ENCODE measurements around the gene FHOD3.

The FHOD3 gene

GRCh38 chr18:36769611-36770314 lies 472.2 kb downstream of the FHOD3 start:
- Mint-ChIP-seq H3K9me3 (ENCODE audit: low read depth) (no peaks in the 10 kb centered on the region), H3K4me1 (ENCODE audit: low read depth) (peaks cover 7% of the 10 kb centered on the region), H3K27me3 (peaks cover 4% of the 10 kb centered on the region), H3K4me3 (no peak overlapping the region), H3K36me3 (no peaks in the 10 kb centered on the region), H3K27ac (no peak overlapping the region)

GRCh38 chr18:36770315-36770946 lies 472.9 kb downstream of the FHOD3 start:
- Mint-ChIP-seq H3K36me3 (no peaks in the 10 kb centered on the region), H3K4me1 (ENCODE audit: low read depth) (peaks cover 7% of the 10 kb centered on the region), H3K27me3 (peaks cover 4% of the 10 kb centered on the region), H3K4me3 (no peak overlapping the region), H3K9me3 (ENCODE audit: low read depth) (no peaks in the 10 kb centered on the region), H3K27ac (no peak overlapping the region)

- H3K4me1 Mint-ChIP-seq (ENCODE audit: low read depth) = peaks cover 7% of the 10 kb centered on the region
- peaks cover 4% of the 10 kb centered on the region for H3K27me3 Mint-ChIP-seq
- no peaks in the 10 kb centered on the region for H3K36me3 Mint-ChIP-seq
- no peak overlapping the region for H3K4me3 Mint-ChIP-seq
- H3K9me3 Mint-ChIP-seq (ENCODE audit: low read depth) = no peaks in the 10 kb centered on the region
- no peak overlapping the region for H3K27ac Mint-ChIP-seq
These were observed 473.7 kb downstream of the FHOD3 start for GRCh38 chr18:36771245-36771644.

- Mint-ChIP-seq H3K27ac (no peak overlapping the region), H3K27me3 (peaks cover 4% of the 10 kb centered on the region), H3K36me3 (no peaks in the 10 kb centered on the region), H3K4me1 (ENCODE audit: low read depth) (peaks cover 7% of the 10 kb centered on the region), H3K9me3 (ENCODE audit: low read depth) (no peaks in the 10 kb centered on the region), H3K4me3 (no peak overlapping the region)
These were observed 474.8 kb downstream of the FHOD3 start for GRCh38 chr18:36772241-36772723.

- Mint-ChIP-seq H3K4me1 (ENCODE audit: low read depth) (peaks cover 7% of the 10 kb centered on the region), H3K36me3 (peaks cover 7% of the 10 kb centered on the region), H3K27ac (no peak overlapping the region), H3K27me3 (no peaks in the 10 kb centered on the region), H3K9me3 (ENCODE audit: low read depth) (no peaks in the 10 kb centered on the region), H3K4me3 (no peak overlapping the region)
These were observed 477.9 kb downstream of the FHOD3 start for GRCh38 chr18:36775396-36775795.

GRCh38 chr18:36776650-36777049 lies 479.1 kb downstream of the FHOD3 start:
- Mint-ChIP-seq H3K27me3 (no peaks in the 10 kb centered on the region), H3K36me3 (peaks cover 7% of the 10 kb centered on the region), H3K27ac (no peak overlapping the region), H3K4me1 (ENCODE audit: low read depth) (no peaks in the 10 kb centered on the region), H3K9me3 (ENCODE audit: low read depth) (no peaks in the 10 kb centered on the region), H3K4me3 (no peak overlapping the region)

- H3K9me3 Mint-ChIP-seq (ENCODE audit: low read depth) = no peaks in the 10 kb centered on the region
These were observed 480.1 kb downstream of the FHOD3 start for GRCh38 chr18:36777566-36777965.

GRCh38 chr18:36780748-36781147 lies 483.2 kb downstream of the FHOD3 start:
- Mint-ChIP-seq H3K9me3 (ENCODE audit: low read depth) (no peaks in the 10 kb centered on the region), H3K36me3 (peaks cover 11% of the 10 kb centered on the region), H3K4me1 (ENCODE audit: low read depth) (no peaks in the 10 kb centered on the region)

More at GRCh38 chr18:36777566-36777965, 480.1 kb downstream of the FHOD3 start:
- Mint-ChIP-seq H3K4me3 (no peak overlapping the region), H3K4me1 (ENCODE audit: low read depth) (no peaks in the 10 kb centered on the region), H3K36me3 (peaks cover 7% of the 10 kb centered on the region), H3K27ac (no peak overlapping the region), H3K27me3 (no peaks in the 10 kb centered on the region)

GRCh38 chr18:36782710-36783109 lies 485.2 kb downstream of the FHOD3 start:
- H3K27me3 Mint-ChIP-seq = no peaks in the 10 kb centered on the region
- H3K4me3 Mint-ChIP-seq = no peak overlapping the region
- H3K9me3 Mint-ChIP-seq (ENCODE audit: low read depth) = no peaks in the 10 kb centered on the region
- peaks cover 20% of the 10 kb centered on the region for H3K36me3 Mint-ChIP-seq
- no peaks in the 10 kb centered on the region for H3K4me1 Mint-ChIP-seq (ENCODE audit: low read depth)
- no peak overlapping the region for H3K27ac Mint-ChIP-seq

More at GRCh38 chr18:36780748-36781147, 483.2 kb downstream of the FHOD3 start:
- Mint-ChIP-seq H3K27ac (no peak overlapping the region), H3K27me3 (no peaks in the 10 kb centered on the region), H3K4me3 (no peak overlapping the region)

- no peaks in the 10 kb centered on the region for H3K27me3 Mint-ChIP-seq
- no peak overlapping the region for H3K4me3 Mint-ChIP-seq
- no peaks in the 10 kb centered on the region for H3K4me1 Mint-ChIP-seq (ENCODE audit: low read depth)
- H3K27ac Mint-ChIP-seq = no peak overlapping the region
- H3K36me3 Mint-ChIP-seq = peaks cover 20% of the 10 kb centered on the region
- H3K9me3 Mint-ChIP-seq (ENCODE audit: low read depth) = no peaks in the 10 kb centered on the region
These were observed 486.3 kb downstream of the FHOD3 start for GRCh38 chr18:36783792-36784191.

GRCh38 chr18:36786686-36787085 lies 489.2 kb downstream of the FHOD3 start:
- peaks cover 6% of the 10 kb centered on the region for H3K9me3 Mint-ChIP-seq (ENCODE audit: low read depth)
- H3K4me3 Mint-ChIP-seq = no peak overlapping the region
- H3K27ac Mint-ChIP-seq = no peak overlapping the region
- peaks cover 34% of the 10 kb centered on the region for H3K36me3 Mint-ChIP-seq
- H3K4me1 Mint-ChIP-seq (ENCODE audit: low read depth) = no peaks in the 10 kb centered on the region
- H3K27me3 Mint-ChIP-seq = no peaks in the 10 kb centered on the region

GRCh38 chr18:36792634-36793283 lies 495.2 kb downstream of the FHOD3 start:
- Mint-ChIP-seq H3K4me3 (no peak overlapping the region), H3K27me3 (no peaks in the 10 kb centered on the region), H3K27ac (no peak overlapping the region), H3K36me3 (peaks cover 44% of the 10 kb centered on the region), H3K9me3 (ENCODE audit: low read depth) (peaks cover 6% of the 10 kb centered on the region), H3K4me1 (ENCODE audit: low read depth) (no peaks in the 10 kb centered on the region)

GRCh38 chr18:36798738-36799473 lies 501.4 kb downstream of the FHOD3 start:
- no peaks in the 10 kb centered on the region for H3K9me3 Mint-ChIP-seq (ENCODE audit: low read depth)
- H3K4me1 Mint-ChIP-seq (ENCODE audit: low read depth) = no peaks in the 10 kb centered on the region
- no peaks in the 10 kb centered on the region for H3K27me3 Mint-ChIP-seq
- no peak overlapping the region for H3K4me3 Mint-ChIP-seq
- peaks cover 34% of the 10 kb centered on the region for H3K36me3 Mint-ChIP-seq
- no peak overlapping the region for H3K27ac Mint-ChIP-seq

GRCh38 chr18:36805105-36805504 lies 507.6 kb downstream of the FHOD3 start:
- Mint-ChIP-seq H3K9me3 (ENCODE audit: low read depth) (no peaks in the 10 kb centered on the region), H3K27ac (no peak overlapping the region), H3K27me3 (no peaks in the 10 kb centered on the region), H3K4me3 (no peak overlapping the region), H3K36me3 (peaks cover 30% of the 10 kb centered on the region), H3K4me1 (ENCODE audit: low read depth) (peaks cover 4% of the 10 kb centered on the region)

GRCh38 chr18:36808681-36809080 lies 511.2 kb downstream of the FHOD3 start:
- Mint-ChIP-seq H3K4me3 (no peak overlapping the region), H3K4me1 (ENCODE audit: low read depth) (peaks cover 4% of the 10 kb centered on the region), H3K36me3 (peaks cover 18% of the 10 kb centered on the region), H3K9me3 (ENCODE audit: low read depth) (no peaks in the 10 kb centered on the region), H3K27ac (no peak overlapping the region), H3K27me3 (no peaks in the 10 kb centered on the region)
